Measurements from ENCODE around the gene LACC1.

- TF ChIP-seq POLR2A (IDR thresholded peaks at IDR 0.05) = no peak
- TF ChIP-seq, protein P1, sequence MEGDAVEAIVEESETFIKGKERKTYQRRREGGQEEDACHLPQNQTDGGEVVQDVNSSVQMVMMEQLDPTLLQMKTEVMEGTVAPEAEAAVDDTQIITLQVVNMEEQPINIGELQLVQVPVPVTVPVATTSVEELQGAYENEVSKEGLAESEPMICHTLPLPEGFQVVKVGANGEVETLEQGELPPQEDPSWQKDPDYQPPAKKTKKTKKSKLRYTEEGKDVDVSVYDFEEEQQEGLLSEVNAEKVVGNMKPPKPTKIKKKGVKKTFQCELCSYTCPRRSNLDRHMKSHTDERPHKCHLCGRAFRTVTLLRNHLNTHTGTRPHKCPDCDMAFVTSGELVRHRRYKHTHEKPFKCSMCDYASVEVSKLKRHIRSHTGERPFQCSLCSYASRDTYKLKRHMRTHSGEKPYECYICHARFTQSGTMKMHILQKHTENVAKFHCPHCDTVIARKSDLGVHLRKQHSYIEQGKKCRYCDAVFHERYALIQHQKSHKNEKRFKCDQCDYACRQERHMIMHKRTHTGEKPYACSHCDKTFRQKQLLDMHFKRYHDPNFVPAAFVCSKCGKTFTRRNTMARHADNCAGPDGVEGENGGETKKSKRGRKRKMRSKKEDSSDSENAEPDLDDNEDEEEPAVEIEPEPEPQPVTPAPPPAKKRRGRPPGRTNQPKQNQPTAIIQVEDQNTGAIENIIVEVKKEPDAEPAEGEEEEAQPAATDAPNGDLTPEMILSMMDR (IDR thresholded peaks at IDR 0.05) = no peak
These were observed 31.6 kb upstream of the LACC1 start for GRCh38 chr13:43848001-43848649.
